Measurements from ENCODE around the gene FYB2. TPM values are rescaled to one million over a fixed set of nuclear protein-coding genes. Genes with fewer than 3 reads are reported as not detected.

The FYB2 gene
- total RNA-seq, 1 donor from 2014 or later = not detected

DNA sequence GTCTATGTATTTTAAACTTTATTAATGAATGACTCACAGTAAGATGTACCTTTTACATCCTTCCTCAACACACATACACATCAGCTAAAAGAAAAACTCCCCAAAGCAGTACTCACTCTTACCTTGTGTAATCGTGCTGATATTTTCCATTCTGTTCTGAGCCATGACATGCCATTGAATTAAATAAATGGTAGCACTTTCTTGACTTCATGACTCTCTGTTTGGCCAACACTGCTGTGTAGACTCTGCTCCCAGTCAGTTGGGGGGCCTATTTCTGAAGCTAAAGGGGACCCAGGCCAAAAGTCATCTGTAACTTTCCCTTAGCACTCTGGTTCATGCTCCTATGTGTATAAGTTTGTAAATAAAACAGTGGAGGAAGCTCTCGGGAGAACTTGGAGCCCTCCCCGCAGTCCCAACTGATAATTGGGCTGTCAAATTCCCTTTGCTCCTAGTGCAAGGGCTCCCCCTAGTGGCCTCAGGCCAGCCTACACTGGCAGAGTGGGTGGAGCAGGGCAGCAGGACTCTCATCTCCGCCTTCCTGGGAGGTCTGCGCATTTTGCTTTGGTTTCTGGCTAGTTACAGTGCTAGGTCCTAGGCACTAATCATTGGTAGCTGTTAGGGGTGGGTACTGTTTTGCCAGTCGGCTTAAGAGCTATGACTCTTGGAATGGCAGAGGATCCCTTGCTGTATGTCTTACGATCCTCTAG is 1.7 kb upstream of the FYB2 start:
- TF ChIP-seq, protein P1, sequence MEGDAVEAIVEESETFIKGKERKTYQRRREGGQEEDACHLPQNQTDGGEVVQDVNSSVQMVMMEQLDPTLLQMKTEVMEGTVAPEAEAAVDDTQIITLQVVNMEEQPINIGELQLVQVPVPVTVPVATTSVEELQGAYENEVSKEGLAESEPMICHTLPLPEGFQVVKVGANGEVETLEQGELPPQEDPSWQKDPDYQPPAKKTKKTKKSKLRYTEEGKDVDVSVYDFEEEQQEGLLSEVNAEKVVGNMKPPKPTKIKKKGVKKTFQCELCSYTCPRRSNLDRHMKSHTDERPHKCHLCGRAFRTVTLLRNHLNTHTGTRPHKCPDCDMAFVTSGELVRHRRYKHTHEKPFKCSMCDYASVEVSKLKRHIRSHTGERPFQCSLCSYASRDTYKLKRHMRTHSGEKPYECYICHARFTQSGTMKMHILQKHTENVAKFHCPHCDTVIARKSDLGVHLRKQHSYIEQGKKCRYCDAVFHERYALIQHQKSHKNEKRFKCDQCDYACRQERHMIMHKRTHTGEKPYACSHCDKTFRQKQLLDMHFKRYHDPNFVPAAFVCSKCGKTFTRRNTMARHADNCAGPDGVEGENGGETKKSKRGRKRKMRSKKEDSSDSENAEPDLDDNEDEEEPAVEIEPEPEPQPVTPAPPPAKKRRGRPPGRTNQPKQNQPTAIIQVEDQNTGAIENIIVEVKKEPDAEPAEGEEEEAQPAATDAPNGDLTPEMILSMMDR (IDR thresholded peaks at IDR 0.05) = no peak
- H3K4me3 Mint-ChIP-seq (ENCODE audit: unreplicated experiment) = no peak overlapping the region
- peak; percentile 94 for DNase-seq (ENCODE audit: extremely low spot score, unreplicated experiment)
- H3K27me3 Mint-ChIP-seq (ENCODE audit: unreplicated experiment) = peaks cover 4% of the 10 kb centered on the region
- no peak overlapping the region for H3K27ac Mint-ChIP-seq (ENCODE audit: unreplicated experiment)
- H3K36me3 Mint-ChIP-seq (ENCODE audit: unreplicated experiment) = peaks cover 5% of the 10 kb centered on the region
- H3K9me3 Mint-ChIP-seq (ENCODE audit: unreplicated experiment) = no peaks in the 10 kb centered on the region
- H3K4me1 Mint-ChIP-seq (ENCODE audit: unreplicated experiment) = peaks cover 29% of the 10 kb centered on the region

DNA sequence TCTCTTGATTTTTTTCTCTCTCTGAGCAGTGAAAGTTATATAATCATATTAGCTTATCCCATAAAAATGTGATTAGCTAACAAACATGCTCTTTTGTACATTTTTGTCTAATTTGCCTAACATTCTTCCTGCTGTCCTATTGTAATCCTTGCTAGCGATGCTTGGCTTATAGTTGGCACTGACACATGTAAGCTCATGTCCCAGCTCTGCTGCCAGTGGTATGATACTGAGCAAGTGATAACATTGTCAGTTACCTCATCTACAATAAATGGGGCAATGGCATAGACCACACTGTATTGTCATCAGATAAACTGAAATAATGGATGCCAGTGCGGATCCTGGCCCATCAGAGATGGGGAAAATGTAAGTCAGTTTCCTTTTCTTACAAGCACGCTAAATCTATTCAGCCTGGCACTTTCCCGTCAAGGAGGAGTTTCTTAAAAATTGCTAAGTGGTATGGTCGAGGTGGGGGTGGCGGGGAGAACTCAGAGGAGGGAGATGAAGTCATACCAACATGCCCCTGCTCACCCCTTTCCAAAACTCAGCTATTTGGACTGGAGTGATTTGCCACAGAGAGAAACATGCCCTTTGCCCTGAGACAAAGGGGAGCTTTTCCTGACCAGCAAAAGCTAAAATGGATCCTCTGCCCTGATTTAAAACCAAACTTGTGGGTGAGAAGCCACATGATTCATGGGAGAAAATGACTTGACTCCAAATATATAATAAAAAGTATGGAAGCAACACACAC is 1.3 kb downstream of the FYB2 start:
- TF ChIP-seq, protein P1 (IDR thresholded peaks at IDR 0.05) = no peak
- Mint-ChIP-seq H3K36me3 (ENCODE audit: unreplicated experiment) (peaks cover 5% of the 10 kb centered on the region), H3K27ac (ENCODE audit: unreplicated experiment) (no peak overlapping the region), H3K4me3 (ENCODE audit: unreplicated experiment) (no peak overlapping the region), H3K9me3 (ENCODE audit: unreplicated experiment) (peaks cover 5% of the 10 kb centered on the region), H3K27me3 (ENCODE audit: unreplicated experiment) (peaks cover 4% of the 10 kb centered on the region), H3K4me1 (ENCODE audit: unreplicated experiment) (peaks cover 29% of the 10 kb centered on the region)
- no peak for DNase-seq (ENCODE audit: extremely low spot score, unreplicated experiment)

DNA sequence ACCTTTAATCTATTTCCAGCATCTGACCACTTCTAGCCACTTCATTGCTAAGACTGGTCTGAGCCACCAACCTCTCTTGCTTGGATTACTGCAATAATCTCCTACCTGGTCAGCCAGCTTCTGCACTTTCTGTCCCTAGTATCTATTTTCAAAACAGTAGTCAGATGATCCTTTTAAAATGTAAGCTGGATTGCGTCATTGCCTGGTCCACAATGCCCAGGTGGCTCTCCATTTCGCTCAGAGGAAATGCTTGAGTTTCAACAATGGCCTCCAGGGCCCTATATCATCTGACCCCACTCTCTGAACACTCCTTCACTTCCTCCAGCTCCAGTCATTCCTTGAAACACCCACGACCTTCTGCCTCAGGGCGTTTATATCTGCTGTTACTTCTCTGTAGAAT is 2.3 kb downstream of the FYB2 start:
- H3K36me3 Mint-ChIP-seq (ENCODE audit: unreplicated experiment) = peaks cover 5% of the 10 kb centered on the region
- TF ChIP-seq, protein P1 (IDR thresholded peaks at IDR 0.05) = no peak
- peaks cover 8% of the 10 kb centered on the region for H3K27me3 Mint-ChIP-seq (ENCODE audit: unreplicated experiment)
- H3K4me1 Mint-ChIP-seq (ENCODE audit: unreplicated experiment) = peaks cover 31% of the 10 kb centered on the region
- peaks cover 5% of the 10 kb centered on the region for H3K9me3 Mint-ChIP-seq (ENCODE audit: unreplicated experiment)
- DNase-seq (ENCODE audit: extremely low spot score, unreplicated experiment) = no peak
- H3K27ac Mint-ChIP-seq (ENCODE audit: unreplicated experiment) = no peak overlapping the region
- H3K4me3 Mint-ChIP-seq (ENCODE audit: unreplicated experiment) = no peak overlapping the region

DNA sequence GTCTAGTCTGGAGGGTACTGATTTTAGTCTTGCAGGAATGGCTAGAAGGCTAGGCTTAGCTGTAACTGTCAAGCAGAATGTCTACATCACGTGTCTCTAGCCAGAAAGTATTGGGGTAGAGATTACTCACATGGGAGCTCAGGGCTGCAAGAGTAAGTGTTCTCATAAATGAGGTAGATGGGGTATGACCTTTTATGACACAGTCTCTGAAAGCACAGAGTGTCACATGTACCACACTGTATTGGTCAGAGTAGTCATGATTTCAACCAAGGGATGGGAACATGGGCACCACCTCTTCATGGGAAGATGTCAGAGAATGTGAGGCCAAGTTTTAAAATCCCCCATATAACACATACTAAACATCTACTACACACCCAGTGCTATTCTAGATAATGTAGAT is 2.9 kb downstream of the FYB2 start:
- Mint-ChIP-seq H3K9me3 (ENCODE audit: unreplicated experiment) (peaks cover 5% of the 10 kb centered on the region), H3K36me3 (ENCODE audit: unreplicated experiment) (peaks cover 5% of the 10 kb centered on the region), H3K27me3 (ENCODE audit: unreplicated experiment) (peaks cover 11% of the 10 kb centered on the region), H3K4me1 (ENCODE audit: unreplicated experiment) (peaks cover 30% of the 10 kb centered on the region), H3K27ac (ENCODE audit: unreplicated experiment) (no peak overlapping the region), H3K4me3 (ENCODE audit: unreplicated experiment) (no peak overlapping the region)
- TF ChIP-seq, protein P1 (IDR thresholded peaks at IDR 0.05) = no peak
- no peak for DNase-seq (ENCODE audit: extremely low spot score, unreplicated experiment)

DNA sequence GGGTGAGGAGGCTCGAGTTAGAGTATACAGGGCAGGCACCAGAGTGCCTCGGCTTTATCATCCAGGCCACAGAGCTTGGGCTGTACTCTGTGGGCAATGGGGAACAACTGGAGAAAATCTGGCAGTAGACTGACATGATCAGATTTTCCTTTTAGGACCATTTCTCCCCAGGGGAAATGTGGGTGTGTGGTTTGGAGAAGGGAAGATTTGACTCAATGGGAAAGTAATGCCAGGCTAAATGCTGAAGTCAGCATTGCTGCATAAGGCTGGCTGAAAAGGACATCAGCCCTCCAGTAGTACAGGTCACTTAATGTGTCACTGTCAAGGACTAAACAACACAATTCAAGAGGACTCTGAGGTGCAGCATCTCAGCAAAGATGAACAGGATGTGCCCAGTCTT is 5.0 kb downstream of the FYB2 start:
- TF ChIP-seq, protein P1 (IDR thresholded peaks at IDR 0.05) = no peak
- Mint-ChIP-seq H3K27me3 (ENCODE audit: unreplicated experiment) (peaks cover 25% of the 10 kb centered on the region), H3K4me3 (ENCODE audit: unreplicated experiment) (no peak overlapping the region), H3K36me3 (ENCODE audit: unreplicated experiment) (peaks cover 5% of the 10 kb centered on the region), H3K27ac (ENCODE audit: unreplicated experiment) (no peak overlapping the region), H3K4me1 (ENCODE audit: unreplicated experiment) (peaks cover 17% of the 10 kb centered on the region), H3K9me3 (ENCODE audit: unreplicated experiment) (peaks cover 5% of the 10 kb centered on the region)
- DNase-seq (ENCODE audit: extremely low spot score, unreplicated experiment) = no peak
